ENCODE measurements around the gene ST8SIA2.

- TF ChIP-seq CTCF (conservative IDR thresholded peaks at IDR 0.05) (no peak), ZFX (IDR thresholded peaks at IDR 0.05) (no peak)
Observed at GRCh38 chr15:92343924-92344643, 49.6 kb upstream of the ST8SIA2 start.

Measured in C4-2B (cell line).